ENCODE data around the gene CABP7.

The CABP7 gene

DNA sequence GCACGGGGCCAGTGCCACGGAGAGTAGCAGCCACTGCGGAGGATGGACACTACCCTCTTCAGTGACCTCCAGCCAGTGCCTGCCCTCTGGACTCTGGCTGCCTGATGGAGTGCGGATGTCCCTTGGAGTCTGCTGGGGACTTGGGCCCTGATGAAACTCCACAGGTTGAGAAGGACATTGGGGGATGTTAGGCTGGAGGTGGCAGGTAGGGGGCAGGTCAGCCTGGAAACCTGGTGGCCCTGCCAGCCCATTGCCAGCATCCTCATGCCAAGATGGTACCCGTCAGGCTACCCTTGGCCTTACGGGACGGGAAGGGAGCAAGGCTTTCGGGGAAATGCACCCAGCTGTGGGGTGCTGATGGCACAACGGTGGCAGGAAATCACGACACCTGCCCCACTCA lies 4.0 kb downstream of the CABP7 start:
- no peak for DNase-seq

DNA sequence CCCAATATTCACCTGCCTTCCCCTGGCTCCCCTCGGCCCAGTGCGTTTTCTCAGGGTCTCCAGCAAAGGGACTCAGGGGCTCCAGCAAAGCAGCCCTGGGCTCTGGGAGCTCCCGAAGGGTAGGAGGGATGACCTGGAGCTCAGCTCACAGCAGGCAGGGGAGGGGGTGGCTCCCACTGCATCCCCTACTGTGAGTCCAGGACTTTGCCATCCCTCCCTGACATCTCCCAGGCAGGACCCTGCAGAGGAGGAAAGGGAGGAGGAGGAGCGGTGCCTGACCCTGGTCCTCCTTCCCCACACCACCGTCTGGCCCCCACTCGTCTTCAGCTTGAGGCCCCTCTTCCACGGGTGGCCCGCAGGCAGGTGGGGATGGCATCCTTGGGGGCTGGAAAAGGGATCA lies 5.0 kb downstream of the CABP7 start:
- no peak for DNase-seq

DNA sequence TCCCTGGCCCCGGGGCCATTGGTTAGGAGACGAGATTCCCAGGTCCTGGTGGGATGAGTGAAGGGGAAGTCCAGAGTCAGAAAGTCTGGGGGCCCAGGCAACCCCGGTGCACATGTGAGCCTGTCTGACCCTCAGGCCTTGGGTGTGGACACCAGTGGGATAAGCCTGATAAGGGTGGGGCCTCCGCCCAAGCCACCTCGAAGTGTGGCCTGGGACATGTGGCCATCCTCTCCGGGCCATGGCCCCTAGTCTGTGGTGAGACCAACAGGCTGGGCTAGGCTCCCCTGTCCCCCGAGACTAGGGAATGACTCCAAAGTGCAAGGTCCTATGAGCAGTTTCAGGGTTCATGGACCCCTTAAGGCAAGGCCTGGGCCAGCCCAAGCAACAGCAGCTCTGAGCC lies 6.3 kb downstream of the CABP7 start:
- DNase-seq = no peak

DNA sequence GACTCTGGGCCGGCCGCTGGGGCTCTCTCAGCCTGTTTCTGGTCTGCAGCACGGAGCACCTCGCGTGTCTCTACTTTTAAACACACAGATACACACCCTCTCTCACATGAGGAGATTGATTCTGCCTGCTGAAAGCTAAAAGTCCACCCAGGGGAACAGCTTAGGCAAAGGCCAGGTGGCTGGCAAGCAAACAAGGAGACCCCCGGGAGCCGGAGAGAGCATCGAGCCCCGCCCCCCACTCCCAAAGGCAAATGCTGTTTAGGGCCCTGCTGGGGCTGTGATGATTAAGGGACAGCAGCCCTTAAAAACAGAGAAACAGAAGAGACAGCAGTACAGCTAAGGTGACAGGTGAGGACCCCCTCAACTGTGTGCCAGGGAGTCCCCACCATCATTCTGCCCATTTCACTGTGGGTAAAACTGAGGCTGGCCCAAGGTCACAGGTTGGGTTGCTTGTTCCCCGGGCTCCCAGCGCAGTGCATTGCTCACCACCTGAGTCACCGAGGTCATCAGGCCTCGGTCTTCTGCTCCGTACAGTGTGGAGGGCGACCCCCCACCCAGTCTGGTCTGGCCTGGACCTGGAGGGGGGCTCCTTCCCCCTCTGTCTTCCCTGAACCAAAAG lies 6.8 kb downstream of the CABP7 start:
- no peak for DNase-seq

DNA sequence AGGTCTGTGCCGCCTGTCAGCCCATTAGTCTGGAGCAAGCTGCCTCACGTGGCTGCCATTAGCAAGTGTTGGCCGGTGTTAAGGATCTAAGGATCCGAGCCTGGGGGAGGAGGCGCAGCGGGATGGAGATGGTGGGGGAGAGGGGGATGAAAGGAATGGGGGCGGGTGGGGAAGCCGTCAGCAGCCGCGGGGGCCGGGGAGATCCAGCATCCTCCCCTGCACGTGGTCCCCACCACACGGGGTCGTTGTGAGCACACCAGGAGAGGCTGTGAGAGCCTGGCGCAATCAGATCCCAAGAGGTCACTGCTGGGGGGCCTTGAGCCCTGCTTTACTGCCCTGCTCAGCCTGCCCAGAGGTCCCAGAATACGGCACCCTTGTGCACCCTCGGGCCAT lies 7.3 kb downstream of the CABP7 start:
- peak; percentile 38 for DNase-seq

DNA sequence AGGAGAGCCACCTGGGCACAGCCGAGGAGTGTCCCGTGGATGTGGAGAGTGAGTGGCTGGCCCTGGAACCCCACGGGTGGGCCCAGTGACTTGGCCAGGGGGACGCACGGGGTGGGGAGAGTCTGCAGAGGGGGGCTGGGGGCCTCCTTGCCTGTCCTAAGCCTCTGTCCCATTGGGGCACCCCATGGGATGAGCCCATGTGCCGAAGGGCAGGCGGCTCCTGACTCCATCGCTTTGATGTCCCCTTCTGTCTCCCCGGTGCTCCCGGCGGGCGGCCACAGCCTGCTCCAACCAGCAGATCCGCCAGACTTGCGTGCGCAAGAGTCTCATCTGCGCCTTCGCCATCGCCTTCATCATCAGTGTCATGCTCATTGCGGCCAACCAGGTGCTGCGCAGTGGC lies 9.4 kb downstream of the CABP7 start:
- DNase-seq = no peak

DNA sequence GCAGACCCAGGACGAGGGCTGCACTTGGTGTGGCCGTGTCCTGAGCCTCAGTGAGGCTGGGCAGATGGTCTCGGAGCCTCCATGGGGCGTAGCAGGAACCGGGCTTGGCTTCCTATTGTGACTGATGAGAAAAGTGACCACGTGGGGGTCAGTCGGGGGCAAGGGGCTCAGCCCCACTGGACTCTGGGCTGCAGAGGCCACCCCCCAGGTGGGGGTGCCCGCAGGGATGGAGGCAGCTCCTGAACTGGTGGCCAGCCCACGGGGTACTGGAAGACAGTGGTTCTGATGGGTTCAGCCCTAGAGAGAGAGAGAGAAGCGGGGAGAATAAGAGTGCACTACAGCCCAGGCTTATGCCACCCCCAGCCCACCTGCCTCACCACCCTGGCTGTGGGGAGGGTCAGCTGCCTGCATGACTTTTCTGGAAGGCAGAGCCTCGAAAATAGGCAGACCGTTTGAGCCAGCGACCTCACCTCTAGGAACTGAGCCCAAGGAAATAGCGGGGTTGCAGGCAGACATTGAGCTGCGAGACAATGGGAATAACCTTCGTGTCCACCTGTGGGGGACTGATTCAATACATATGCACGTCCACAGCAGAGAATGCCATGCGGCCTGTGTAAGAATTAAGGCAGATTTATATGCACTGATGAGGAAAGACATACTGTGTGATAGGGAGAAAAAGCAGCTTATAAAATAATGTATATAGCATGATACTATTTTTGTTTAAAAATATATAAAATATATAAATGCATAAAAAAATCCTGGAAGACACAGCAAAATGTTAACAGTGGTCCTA lies 11.5 kb downstream of the CABP7 start:
- DNase-seq = no peak

DNA sequence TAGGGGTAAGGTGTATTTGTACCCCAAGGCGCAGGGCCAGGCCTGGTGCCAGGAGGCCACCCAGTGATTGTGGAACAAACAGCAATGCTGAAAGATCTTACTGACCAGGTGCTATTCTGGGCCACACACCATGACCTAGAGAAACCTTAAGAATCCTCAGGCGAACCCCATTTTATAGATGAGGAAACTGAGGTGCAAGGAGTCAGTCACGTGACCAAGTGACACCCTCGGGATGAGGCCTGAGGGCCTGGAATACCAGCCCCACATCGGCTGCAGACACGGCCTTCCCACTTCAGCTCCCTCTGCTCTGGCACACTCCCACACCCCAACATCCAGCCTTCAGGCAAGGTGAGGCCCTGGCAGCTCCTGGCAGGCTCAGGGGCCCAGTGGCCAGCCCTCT lies 13.1 kb downstream of the CABP7 start:
- DNase-seq = no peak

DNA sequence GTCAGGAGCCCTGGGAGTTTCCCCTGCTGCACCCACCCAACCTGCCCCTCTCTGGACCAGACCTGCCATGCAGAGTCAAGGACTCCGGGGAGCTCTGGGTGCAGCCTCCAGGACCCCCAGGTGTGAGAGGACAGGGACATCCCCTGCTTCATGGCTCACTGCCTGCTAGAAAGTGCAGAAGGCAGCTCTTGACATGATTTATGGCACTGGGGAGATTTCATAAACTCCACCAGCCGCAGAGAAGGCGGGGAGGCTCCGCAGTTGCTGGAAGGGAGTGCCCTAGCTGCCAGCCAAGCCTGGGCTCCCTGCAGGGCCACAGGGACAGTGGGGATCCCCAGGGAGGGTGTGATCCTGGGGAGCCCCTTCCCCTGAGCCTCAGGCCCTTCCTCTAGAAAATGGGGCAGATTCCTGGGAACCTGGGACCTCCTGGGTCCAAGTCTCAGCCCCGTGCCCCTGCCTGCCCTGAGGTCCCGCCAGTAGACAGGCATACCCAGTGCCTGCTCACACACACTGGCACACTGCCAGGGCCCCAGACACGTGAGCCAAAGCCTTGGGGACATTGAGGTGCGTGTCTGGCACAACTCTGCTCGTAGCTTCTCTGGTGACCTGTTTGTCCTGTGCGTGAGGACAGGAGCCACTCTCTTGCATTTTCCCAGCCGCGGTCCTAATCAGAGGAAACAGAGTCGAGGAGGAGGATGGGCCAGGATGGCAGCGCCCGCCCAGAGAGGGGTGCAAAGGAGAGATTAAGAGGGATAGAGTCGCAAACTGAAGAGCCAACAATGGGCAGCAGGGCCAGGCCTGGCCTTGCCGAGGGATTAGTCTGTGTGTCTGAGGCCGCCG lies 13.8 kb downstream of the CABP7 start:
- DNase-seq = no peak

DNA sequence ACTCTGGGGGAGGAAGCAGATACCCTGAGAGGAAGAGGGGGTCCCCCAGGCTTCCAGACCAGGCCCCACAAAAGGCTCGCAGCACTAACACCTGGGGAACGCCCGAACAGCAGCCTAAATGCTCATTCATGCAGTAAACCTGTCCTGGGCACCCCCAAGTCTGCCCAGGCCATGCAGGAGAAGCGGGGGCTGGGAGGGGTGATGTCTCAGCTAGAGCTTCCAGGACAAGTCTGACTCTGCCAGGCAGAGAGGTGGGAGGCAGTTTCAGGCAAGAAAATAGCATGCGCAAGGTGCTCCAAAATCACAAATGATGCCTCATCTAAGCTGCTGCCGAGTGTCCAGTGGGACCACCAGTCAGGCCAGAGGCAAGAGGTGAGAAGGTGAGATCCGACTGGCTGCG lies 14.6 kb downstream of the CABP7 start:
- DNase-seq = no peak

DNA sequence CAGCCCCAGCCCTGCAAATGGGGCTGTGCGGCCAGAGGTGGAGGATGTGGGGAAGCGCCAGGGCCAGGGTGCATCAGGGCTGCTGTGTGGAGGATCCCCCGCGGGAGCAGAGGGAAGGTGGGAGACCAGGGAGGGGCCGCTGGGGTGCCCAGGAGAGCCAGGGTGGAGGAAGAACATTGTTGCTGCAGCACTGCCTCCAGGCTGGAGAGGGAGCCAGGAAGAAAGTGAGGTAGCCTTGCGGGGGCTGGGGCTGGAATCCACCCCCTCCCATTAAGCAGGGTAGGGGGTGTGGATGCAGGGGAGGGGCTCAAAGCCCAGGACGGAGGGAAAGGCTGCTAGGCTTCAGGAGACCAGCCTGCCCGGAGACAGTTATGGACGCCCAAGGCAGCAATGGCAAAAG lies 15.0 kb downstream of the CABP7 start:
- DNase-seq = no peak

DNA sequence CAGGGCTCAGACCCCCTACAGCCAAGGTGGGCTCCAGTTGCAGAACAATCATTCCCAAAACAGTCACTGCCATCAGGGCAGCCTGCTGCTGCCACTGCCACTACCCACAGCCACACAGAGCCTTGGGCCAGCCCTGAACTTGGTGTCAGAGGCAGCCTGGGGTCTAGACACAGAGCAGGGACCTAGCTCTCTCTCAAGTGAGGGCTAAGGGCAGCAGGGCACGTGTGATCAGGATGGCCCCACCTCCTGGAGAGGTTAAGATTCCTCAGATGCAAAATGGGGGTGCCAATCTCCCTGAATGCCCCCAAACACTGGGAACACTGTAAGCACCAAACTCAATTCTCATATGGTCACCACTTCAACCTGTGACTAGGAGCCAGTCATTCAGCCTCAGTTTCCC lies 15.6 kb downstream of the CABP7 start:
- DNase-seq = no peak

DNA sequence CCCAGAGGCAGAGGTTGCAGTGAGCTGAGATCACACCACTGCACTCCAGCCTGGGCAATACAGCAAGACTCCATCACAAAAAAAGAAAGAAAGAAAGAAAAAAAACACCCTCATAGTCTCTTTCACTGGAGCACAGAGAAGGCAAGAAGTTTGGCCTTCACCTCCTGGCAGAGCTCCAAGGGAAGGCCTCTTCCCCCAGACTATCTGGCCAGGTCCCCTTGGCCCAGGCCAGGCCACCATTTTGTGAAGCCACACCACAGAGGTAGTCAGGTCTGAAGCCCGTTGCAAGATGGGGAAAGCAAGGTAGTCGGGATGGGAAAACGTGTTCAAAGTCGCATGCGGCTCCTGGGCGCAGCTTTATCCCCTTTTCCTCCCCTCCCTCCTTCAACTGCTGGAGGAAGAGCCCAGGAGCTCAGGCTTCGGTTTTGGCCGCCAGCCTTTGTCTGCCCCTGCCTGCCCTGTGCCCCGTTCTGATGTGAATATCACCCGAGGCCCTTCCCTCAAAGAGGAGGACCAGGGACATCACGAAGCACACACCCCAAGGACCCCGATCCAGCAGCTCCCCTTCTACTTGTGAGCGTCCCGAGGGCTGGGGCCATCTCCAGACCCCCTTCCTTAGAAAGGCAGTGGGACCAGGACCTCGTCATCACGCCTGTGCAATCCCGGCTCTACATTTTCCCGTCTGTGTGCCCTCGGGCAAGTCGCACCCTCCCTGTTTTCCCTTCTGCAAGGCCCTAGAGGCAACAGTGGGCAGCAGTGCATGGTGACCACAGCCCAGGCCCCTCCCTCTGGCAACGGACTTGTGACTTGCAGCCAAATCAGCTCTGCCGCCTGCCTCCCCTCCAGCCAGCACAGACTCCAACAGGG lies 17.7 kb downstream of the CABP7 start:
- DNase-seq = no peak

DNA sequence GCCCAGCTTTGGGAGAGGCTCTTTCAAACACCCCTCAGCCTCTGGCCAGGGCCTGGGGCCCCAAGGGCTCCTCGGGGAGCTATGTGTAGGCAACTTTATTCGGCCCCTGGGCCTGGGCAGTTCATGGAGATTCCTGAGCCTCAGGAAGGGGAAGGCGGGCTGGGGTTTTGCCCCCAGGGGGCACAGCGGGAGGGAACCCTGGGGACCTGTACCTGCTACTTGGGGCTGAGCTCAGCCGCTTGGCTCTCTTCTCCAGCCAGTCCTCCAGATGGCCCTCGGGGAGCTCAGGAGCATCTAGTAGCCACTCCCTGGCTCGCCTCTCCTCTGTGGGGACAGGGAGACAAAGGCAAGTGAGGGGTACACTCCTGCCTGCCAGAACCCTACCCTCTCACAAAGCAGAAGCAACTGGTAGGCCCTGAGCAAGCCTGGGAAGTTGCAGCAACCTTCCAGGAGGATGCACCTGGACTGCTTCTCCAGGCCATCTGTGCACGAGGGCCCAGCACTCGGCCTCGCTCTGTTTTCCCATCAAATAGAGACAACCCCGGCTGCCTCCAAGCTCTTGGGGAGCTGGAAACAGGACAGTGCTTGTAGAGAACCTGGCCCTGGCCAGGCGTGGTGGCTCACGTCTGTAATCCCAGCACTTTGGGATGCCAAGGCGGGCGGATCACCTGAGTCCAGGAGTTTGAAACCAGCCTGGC lies 18.5 kb downstream of the CABP7 start:
- DNase-seq = no peak

DNA sequence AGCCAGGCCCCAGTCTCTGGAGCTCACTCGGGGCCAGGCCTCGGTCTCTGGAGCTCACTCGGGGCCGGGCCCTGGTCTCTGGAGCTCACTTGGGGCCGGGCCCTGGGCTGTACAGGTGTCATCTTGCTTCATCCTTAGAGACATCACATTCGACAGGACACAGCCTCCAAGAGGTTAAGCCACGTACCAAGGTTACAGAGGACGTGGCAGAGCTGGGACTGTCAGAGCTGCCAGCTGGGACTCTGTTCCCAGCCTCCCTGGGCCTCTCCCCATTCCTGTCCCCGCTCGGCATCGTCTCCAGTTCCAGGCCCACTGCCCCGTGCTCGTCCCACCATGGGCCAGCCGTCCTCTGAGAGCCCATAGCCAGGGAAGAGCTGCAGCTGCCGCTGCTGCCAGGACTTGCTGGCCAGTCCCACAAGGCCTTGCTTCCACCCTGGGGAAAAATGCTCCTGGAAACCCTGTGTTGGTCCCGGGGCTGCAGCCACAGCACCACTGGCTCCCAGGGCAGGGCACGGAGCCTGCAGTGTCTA lies 19.6 kb downstream of the CABP7 start:
- no peak for DNase-seq

DNA sequence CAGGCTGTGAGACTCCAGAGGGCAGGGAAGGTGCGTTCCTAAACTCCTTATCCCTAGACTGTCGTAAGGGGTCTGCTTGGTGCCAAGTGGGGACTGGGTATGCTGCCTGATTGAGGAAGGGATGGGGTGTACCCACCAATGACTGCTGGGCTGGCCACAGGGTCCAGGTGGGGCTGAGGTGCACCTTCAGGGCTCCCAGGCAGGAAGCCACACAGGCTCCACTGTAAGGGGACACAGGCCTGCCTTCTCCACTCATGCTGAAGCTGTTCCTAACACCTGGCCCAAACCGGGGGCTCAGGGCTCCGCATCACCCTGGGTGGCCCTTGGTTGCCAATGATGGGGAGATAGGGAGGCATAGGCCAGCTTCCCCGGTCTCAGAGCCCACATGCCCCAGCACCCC lies 20.4 kb downstream of the CABP7 start:
- DNase-seq = no peak

DNA sequence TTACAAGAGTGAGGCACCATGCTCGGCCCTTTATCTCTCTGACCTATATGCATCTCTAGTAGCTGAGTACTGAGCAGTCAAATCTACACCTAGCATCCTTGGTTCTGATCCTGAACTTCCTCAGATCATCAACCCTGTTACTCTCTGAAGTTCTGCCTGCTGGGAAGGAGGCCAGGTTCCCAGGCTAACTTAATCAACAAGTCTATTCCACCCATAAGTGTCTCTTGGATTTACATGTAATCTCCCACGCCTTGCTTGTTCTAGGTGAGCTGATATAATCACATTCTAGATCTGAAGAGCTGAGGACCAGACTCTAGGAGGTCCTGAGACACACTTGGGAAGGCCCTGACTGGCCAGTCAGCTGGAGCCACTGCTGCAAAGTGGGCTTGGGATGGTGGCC lies 22.1 kb downstream of the CABP7 start:
- no peak for DNase-seq

DNA sequence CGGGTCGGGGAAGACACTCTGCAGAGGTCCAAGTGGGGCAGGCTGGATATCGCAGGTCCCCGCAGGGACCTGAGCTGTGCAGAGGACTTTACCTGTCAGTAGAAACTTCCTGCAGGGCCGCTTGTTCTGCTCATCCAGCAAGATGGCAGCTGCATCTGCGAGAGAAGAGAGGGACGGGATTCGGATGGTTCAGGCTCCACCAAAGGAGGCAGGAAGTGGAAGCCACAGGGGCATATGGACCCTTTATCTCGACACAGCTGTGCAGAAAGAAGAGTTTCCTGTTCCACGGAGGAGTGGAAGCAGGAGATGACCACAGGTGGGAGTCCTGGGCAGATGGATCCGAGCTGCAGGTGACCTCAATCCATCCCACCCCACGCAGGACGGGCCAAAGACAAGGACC lies 22.5 kb downstream of the CABP7 start:
- DNase-seq = no peak

DNA sequence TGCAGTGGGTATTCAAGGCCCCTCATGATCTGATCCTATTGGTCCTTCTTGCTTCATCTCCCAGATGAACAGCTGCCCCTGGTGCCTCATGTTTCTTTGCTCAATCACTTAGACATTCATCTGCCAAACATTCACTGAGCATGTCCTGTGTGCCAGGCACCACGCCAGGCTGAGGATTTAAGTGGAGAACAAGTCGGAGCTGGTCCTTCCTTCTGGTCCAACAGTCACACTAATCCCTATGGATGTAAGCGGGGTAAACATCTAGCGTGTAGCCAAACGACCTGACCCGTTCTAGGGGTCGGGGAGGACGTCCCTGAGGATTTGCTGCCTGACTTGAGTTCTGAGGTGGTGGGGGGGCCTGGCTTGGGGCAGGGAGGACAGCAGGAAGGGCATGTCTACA lies 25.1 kb downstream of the CABP7 start:
- peak; percentile 58 for DNase-seq

DNA sequence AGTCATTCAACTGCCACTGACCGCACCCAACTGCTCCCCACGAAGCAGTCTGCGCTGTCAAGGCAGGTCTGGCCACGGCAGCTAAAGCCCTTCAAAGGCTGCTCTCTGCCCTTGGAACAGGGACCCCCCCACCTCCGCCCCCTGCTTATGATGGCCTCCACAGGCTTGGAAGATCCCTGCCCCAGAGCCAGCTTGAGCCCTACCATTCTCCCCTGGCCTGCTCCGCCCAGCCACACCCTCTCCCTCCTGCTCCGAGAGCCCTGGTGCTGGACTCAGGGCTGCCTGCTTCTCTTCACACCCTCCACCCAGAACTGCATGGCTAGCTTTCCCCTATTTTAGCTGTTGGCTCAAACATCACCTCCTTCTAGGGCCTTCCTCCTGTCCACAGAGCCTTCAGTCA lies 28.0 kb downstream of the CABP7 start:
- no peak for DNase-seq

DNA sequence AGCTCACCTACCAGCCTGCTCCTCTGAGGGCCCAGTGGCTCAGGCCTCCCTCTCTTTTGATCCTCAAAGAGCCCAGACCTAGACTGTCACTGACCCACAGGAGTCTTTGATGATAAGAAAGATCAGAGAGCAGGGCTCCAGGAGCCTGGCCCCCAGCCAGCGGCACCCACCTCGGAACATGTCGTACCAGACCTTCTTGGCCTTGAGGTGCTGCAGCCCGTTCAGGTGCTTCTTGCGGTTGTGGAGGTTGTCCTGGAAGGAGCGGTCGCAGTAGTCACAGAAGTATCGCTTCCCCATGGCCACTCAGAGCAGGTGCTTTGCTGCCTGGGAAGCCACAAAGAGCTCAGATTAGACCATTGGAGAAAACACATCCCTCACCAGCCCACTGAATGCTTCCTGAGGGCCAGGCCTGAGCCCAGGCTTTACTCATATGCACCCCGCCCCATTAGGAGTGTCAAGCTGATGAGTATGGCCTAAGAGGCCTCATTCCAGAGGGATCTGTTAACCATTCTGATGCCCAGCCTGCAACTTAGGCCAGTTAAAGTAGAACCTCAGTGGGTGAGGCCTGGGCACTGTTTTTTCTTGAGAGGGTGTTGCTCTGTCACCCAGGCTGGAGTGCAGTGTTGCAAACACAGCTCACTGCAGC lies 28.6 kb downstream of the CABP7 start:
- no peak for DNase-seq

Measured in fibroblast of skin of abdomen (primary cell).